ENCODE results near the gene RRP1.

The RRP1 gene

DNA sequence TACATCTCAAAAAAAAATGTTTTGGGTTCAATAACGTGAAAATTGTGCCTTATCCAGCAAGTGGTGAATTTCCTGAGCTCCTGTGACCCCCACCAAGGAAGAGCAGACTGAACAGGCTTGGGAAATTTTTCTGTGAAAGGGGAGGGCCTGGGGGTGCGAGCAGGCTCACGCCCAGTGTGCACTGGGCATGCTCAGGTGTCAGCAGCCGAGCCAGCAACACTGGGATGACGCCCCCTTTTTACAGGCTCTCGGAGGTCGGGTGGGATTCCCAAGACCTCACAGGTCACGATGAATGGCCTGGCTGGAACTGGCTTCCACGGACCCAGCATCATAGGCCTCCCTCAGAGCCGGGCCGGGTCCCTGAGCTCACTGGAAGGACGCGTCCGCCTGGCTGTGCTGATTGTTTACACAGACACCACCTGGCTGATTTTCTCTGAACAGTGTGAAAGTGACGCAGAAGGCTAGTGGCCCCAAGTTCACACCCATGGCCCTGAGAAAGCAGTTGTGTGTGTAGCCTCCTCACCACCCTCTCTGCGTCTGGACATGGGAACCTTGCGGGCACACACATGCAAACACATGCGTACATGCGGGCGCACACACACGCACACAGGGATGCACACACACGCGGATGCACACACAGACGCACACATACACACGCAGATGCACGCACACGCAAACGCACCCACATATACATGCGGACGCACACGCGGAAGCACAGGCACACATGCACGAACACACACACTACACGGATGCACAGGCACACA lies 22.5 kb upstream of the RRP1 start:
- no peak for DNase-seq (ENCODE audit: low read depth)
- H3K4me3 ChIP-seq (ENCODE audit: low read depth, low read length): no peak overlapping the region
- TF ChIP-seq, protein P1, sequence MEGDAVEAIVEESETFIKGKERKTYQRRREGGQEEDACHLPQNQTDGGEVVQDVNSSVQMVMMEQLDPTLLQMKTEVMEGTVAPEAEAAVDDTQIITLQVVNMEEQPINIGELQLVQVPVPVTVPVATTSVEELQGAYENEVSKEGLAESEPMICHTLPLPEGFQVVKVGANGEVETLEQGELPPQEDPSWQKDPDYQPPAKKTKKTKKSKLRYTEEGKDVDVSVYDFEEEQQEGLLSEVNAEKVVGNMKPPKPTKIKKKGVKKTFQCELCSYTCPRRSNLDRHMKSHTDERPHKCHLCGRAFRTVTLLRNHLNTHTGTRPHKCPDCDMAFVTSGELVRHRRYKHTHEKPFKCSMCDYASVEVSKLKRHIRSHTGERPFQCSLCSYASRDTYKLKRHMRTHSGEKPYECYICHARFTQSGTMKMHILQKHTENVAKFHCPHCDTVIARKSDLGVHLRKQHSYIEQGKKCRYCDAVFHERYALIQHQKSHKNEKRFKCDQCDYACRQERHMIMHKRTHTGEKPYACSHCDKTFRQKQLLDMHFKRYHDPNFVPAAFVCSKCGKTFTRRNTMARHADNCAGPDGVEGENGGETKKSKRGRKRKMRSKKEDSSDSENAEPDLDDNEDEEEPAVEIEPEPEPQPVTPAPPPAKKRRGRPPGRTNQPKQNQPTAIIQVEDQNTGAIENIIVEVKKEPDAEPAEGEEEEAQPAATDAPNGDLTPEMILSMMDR (IDR thresholded peaks at IDR 0.05; ENCODE audit: insufficient read depth, low read depth, low read length, missing control alignments): no peak

DNA sequence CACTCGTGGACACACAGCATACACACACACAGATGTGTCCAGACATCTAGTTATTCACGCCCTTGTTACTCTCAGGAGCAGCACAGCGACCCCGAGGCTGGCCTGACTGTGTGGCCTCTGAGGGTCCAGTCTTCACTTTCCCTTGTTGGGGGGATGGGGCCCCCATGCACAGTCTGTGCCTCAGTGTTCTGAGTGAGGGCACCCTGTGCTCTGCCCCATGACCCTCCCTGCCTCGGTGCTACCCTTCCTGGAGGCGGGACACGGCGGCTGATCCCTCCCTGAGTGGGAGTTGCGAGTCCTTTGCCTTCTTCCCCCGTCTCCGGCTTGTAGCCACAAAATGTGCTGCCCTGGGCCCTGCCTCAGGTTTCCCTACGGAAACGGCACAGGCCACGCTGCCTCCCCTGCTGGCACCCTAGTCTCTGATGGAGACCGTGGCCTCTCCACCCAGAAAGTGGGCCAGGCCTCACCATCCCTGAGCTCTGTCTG lies 21.8 kb upstream of the RRP1 start:
- no peak for DNase-seq (ENCODE audit: low read depth)
- no peak overlapping the region for H3K4me3 ChIP-seq (ENCODE audit: low read depth, low read length)
- TF ChIP-seq, protein P1 (IDR thresholded peaks at IDR 0.05; ENCODE audit: insufficient read depth, low read depth, low read length, missing control alignments): no peak

DNA sequence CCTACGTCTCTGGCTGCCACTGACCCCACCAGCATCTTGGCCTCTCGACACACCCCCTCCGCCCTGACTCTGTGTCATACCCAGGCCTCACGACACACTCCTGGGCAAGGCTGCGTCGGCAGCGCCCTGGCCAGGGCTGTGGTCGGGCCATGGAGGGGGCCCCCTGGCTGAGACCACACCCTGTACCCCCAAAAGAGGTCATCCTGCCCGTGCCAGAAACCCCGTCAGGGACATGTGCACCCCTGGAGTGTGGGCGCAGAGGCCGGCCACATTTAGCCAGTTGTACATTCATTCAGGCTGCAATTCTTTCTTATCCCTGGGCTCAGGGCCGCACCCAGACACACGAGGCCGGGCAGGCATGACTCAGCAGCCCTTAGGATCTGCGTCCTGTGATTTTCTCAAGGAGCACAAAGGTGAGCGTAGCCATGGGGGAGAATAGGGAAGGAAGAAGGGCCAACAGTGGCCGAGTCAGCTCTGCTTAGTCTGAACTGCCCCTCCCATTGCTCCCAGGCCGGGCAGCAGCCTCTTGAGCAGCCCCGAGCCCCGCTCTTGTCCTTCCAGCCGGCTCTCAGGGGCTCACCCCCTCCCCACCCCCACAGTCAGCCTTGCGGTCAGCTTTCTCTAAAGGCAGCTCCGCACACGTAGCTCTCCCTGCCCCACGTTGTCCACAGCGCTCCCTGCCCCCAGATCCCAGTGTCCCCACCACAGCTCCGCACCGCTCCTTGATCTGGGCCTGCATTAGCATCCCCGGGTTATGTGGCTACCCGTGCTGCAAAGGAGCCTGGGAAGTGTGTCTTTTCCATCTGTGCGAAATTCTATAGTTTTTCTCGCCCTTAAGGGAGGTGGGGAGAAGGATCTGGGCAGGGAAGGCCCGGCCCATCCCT lies 21.2 kb upstream of the RRP1 start:
- no peak overlapping the region for H3K4me3 ChIP-seq (ENCODE audit: low read depth, low read length)
- no peak for DNase-seq (ENCODE audit: low read depth)
- TF ChIP-seq, protein P1 (IDR thresholded peaks at IDR 0.05; ENCODE audit: insufficient read depth, low read depth, low read length, missing control alignments): no peak

DNA sequence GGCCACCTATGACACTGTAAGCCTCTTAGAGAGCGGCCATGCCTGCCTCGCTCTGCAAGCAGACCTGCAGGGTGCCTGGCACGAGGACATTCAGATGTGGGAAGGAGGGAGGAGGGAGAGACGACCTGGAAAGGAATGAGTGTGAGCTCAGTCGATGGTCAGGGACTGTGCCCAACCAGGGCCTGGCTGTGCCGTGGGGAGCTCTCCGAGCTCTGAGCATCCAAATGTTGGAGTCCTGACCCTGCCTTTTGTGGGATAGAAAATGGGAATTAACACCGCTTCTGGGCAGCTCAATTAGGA lies 20.6 kb upstream of the RRP1 start:
- no peak for DNase-seq (ENCODE audit: low read depth)
- TF ChIP-seq, protein P1 (IDR thresholded peaks at IDR 0.05; ENCODE audit: insufficient read depth, low read depth, low read length, missing control alignments): no peak
- H3K4me3 ChIP-seq (ENCODE audit: low read depth, low read length): no peak overlapping the region

DNA sequence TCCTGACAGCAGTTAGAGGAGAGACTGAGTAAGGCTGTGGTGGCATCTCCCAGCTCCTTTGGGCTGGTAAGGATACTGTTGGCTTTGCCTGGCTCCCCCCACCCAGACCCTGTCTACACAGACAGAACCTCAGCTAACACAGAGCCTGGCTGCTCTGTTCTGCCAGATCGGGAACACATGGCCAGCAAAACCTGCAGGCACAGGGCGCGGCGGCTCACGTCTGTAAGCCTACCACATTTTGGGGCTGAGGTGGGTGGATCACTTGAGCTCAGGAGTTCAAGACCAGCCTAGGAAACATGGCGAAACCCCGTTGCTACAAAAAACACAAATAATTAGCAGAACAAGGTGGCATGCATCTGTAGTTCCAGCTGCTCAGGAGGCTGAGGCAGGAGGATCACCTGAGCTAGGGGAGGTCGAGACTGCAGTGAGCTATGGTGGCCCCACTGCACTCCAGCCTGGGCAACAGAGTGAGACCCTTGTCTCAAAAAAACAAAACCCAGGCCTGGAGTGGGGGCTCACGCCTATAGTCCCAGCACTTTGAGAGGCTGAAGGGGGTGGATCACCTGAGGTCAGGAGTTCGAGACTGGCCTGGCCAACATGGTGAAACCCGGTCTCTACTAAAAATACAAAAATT lies 19.9 kb upstream of the RRP1 start:
- TF ChIP-seq, protein P1 (IDR thresholded peaks at IDR 0.05; ENCODE audit: insufficient read depth, low read depth, low read length, missing control alignments): no peak
- no peak overlapping the region for H3K4me3 ChIP-seq (ENCODE audit: low read depth, low read length)
- no peak for DNase-seq (ENCODE audit: low read depth)

DNA sequence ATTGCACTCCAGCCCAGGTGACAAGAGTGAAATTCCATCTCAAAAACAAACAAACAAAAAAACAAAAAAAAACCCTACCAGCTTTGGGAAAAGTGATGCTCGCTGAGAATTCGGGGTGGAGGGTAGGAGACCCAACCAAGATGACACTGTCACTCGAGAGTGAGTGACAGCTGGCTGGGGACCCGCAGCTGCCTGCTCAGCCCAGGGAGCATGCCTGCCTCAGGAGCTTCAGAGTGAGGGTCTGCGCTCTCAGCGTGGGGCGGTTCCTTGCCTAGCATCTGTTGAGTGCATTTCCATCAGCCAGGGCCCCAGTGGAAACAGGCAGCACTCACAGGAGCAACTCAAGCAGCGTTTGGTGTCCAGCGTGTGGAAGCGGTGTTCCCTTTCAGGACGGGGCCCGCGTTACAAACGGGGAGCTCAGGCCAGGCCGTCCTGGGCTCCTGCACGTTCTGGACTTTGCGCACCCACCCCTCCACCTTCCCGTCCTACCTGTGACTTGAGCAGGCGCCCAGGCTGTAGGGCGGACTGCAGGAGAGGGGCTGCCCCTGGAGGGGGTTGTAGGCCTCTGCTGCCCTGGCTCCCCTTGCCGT lies 19.2 kb upstream of the RRP1 start:
- TF ChIP-seq, protein P1 (IDR thresholded peaks at IDR 0.05; ENCODE audit: insufficient read depth, low read depth, low read length, missing control alignments): no peak
- H3K4me3 ChIP-seq (ENCODE audit: low read depth, low read length): no peak overlapping the region
- DNase-seq (ENCODE audit: low read depth): no peak

All from GM12865 (cell line).